NCI-H146 treated with DMSO at 0.1 percent for 48 hours (cell line): ENCODE results near the gene ZNF212.
"Not testable (repeated sequence)": the region's sequence is repeated elsewhere in the genome, so short reads cannot be mapped to it uniquely, and the experiment has no call there.

ENCODE experiments used
- DNase-seq: peaks from one replicate; lab custom pipeline; 2025; ENCODE audit not compliant: unreplicated experiment; lab: John Stamatoyannopoulos, UW

ZNF212 gene

DNA sequence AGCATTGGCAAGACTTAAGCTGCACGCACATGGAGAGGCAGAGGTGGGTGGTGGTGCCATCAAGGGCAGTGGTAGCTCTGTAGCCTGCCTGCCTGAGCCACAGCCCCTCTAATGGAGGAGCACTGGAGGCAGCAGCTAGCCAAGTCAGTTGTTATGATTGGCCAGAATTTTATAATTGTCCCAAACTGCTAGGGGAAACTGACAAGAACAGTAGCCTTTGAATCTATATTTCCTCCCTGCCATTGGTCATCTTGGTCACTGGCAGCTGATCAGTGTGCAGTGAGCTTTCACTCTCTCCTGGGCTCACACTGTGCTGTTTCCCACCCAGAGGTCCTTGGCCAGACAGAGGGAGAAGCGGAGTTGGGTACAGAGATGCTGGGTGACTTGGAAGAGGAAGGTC lies 12.9 kb downstream of the ZNF212 start:
- DNase-seq = no peak

DNA sequence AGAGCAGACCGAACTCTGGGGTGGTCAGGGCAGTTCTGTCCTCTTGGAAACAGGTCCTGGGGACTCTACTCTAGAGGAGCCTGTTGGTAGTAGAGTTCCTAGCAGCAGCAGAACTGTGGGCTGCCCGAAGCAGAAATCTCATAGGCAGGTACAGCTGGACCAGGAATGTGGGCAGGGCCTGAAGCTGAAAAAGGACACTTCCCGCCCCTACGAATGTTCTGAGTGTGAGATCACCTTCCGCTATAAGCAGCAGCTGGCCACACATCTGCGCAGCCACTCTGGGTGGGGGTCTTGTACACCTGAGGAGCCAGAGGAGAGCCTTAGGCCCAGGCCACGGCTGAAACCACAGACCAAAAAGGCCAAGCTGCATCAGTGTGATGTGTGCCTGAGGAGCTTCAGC lies 14.2 kb downstream of the ZNF212 start:
- no peak for DNase-seq

DNA sequence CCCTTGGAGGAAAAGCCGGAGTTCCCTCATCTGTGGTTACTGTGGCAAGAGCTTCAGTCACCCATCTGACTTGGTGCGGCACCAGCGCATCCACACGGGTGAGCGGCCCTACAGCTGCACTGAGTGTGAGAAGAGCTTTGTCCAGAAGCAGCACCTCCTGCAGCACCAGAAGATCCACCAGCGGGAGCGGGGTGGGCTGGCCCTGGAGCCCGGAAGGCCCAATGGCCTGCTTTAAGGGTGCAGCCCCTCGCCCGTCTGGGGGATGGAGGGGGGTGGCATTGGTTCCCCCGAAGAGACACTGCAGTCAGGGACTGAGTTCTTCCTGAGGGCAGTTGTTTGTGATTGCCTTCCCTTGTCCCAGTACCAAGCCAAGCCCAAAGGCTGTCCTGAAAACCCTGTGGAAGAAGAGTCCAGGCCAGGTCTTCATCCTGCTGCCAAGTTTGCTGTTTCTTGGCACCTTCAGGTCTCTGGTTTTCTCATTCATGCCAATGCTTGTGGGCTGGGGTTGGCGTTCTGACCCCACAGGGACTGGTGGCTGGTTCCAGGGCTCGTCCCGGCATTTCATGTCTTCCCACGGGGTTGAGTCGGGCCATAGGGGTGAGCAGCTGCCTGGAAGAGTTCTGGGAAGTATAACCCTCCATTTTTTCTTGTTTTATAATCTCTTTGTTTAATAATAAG lies 14.9 kb downstream of the ZNF212 start:
- DNase-seq = no peak

DNA sequence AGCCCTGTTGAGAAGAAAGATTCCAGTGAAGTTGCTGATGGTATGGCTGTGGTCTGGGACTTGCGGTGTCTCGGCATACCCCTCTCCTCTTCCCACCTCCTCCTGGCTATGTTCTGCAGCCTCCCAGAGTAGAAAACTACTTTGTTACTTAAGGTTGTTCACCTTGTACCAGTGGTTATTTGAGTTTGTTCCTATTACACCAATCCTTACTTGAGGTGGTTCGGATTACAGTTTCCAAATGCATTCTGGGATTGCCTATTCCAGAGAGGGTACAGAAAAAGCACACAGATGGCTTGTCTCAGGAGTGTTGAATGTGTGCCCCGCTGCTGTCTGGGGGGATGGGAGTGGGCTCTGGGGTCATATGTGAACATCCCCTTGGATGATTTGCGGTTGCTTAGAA lies 15.7 kb downstream of the ZNF212 start:
- no peak for DNase-seq

DNA sequence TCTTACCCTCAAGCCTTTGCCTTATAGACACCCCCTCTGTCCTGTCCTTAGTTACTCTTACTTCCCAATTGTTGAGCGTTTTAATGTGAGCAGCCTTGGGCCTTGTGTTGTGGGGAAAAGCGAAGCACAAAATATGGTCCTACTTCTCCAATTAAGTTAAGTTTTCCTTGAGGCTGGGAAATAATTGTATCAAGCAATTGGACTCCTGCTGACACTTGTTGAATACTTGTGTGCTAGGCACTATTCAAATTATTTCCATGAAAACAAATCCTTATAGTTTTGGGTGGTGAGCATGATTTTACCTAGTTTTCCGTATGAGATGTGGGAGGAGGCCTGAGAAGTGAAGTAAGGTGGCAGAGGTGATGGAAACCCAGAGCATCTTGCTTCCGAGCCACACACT lies 17.1 kb downstream of the ZNF212 start:
- DNase-seq = no peak

DNA sequence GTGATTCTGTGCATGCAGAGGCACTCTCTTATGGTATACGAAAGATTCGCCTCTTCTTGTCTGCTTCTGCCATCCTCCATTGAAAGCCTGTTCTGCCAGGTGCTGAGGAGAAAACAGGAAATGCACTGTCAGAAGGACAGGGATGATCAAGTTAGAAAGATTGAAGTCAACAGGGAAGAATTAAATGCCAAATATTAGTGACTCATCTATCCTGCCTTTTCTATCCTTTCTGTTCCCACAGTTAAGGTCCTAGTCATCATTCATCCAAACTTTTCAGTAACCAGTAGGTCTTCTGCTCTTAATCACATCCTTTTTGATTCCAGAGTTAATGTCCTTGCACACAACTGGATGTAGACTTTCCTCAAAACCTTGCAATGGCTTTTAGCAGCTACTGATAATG lies 17.7 kb downstream of the ZNF212 start:
- DNase-seq = no peak

DNA sequence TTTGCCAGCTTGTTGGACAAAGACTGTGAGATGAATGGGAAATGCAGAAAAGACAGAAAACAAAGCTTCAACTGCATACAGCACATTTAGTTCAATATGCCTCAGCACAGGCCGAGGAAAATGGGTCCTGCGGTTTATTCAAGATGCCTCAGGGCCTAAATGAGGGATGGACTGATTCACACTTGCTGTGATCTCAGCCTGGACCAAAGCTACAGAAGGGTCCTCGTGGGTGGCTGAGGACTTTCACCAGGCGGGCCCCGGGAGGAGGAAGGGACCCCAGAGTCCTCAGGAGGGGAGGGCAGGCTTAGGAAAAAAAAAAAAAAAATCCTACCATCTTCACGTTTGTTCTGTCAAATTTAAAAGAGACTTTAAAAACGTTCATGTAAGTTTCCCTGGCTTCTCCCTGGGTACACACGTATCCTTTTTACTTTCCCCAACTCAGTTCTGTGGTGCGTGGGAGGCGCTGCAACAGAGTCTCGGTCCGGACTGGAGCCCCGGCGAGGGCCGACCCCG lies 21.9 kb downstream of the ZNF212 start:
- DNase-seq = no peak

DNA sequence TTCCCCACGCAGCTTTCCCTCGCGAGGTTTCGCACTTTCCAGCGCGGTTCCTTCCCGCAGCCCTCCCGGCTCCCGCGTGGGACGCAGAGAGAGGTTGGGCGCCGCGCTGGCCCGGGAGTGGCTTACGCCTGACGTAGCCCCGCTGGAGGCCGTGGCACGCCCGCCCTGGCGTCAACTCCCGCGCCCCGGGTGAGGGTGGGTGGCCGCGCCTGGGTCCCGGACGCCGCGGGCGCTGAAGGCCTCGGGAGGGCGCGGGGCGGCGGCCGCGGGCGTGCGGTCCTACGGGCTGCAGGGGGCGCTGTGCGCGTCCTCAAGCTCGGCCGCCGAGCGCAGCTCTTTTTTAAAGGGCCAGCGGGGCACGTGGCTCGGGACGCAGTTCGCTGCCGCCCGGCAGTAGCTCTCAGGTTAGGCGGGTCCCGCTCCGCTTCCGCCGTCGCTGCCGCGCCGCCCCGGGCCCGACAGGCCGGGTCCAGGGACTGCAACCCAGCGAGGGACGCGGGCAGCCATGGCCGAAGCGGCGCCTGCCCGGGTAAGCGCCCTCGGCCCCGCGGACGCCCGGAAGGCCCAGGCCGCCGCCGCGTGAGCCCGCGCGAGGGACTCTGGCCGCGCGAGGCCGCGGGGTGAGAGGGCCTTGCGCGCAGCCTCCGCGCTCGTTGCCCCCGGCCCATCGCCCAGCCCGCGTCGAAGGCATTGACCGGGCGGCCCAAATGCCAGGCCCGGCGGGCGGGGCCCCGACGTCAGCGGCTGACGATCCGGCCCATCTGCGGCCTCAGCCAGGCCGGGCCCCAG lies 22.6 kb downstream of the ZNF212 start, which contains the start of gene ZNF783:
ZNF783 (plus strand) TSS at position 368 of the 789 bp plus-strand sequence; CDS start at position 506, 138 bp downstream.
- DNase-seq = peak; percentile 62

DNA sequence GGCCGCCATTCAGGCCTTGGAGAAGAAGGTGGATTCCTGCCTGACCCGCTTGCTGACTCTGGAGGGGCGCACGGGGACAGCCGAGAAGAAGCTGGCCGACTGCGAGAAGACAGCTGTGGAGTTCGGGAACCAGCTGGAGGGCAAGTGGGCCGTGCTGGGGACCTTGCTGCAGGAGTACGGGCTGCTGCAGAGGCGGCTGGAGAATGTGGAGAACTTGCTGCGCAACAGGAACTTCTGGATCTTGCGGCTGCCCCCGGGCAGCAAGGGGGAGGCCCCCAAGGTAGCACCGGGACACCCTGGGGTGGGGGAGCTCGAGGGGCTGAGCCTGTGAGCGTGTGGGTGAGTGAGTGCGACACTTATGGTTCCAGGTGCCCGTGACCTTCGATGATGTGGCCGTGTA lies 27.0 kb downstream of the ZNF212 start:
- no peak for DNase-seq

DNA sequence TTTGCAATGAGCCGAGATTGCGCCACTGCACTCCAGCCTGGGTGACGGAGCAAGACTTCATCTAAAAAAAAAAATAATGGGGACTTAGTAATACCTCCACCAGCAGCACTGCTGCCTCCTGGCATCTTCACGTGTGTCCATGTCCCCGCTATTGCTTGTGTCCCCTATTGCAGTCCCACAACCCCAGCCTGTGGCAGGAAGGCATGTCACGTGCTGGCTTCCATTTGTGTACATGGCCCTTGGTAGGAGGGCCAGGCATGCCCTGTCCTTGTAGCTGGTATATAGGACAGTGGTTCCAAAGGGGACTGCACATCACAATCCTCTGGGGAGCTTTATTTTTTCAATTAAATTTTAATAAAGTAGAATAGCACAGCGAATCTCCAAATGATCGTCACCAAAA lies 28.3 kb downstream of the ZNF212 start:
- DNase-seq = no peak

DNA sequence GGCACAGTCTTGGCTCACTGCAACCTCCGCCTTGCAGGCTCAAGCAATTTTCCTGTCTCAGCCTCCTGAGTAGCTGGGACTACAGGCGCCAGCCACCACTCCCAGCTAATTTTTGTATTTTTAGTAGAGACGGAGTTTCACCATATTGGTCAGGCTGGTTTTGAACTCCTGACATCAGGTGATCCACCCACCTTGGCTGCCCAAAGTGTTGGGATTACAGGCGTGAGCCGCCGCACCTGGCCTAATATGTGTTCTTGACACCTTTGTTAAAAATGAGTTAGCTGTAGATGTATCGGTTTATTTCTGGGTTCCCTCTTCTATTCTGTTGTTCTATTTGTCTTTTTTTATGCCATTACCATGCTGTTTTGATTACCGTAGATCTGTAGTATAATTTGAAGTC lies 35.0 kb downstream of the ZNF212 start:
- DNase-seq = not testable (repeated sequence)

DNA sequence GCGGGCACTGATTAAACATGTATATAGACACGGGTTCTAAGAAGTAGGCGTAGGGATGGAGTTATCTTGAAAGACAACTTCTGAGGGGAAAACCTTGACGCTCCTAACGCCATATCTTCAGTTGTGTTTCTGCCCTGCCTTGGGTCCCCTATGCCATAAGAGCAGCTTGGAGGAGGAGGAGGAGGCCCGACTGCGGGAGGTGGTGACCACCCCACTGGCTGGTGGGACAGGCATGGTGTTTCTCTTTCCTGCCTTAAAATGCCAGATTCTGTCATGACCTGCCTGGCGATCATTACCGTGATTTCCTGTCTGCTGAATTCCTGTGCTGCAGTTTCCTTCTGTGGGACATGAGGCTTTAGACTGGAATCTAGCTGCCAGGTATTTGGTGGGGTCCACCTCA lies 38.4 kb downstream of the ZNF212 start:
- DNase-seq = no peak

DNA sequence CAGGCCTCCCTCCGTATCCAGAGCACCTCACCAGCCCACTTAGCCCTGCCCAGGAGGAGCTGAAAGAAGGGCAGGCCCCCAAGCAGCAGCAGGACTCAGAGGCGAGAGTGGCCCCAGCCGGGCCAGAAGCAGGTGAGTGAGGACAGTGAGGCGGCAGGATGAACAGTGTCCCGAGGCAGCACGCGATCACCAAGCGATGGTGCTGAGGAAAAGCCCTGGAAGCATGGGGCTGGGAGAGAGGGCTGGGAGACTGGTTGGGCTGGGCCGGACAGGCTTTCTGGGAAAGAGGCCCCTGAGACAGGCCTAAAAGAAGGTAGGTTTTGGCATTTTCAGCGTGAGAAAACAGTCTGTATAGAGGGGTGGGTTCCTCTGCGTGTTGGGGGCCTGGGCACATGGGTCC lies 38.9 kb downstream of the ZNF212 start:
- DNase-seq = no peak

DNA sequence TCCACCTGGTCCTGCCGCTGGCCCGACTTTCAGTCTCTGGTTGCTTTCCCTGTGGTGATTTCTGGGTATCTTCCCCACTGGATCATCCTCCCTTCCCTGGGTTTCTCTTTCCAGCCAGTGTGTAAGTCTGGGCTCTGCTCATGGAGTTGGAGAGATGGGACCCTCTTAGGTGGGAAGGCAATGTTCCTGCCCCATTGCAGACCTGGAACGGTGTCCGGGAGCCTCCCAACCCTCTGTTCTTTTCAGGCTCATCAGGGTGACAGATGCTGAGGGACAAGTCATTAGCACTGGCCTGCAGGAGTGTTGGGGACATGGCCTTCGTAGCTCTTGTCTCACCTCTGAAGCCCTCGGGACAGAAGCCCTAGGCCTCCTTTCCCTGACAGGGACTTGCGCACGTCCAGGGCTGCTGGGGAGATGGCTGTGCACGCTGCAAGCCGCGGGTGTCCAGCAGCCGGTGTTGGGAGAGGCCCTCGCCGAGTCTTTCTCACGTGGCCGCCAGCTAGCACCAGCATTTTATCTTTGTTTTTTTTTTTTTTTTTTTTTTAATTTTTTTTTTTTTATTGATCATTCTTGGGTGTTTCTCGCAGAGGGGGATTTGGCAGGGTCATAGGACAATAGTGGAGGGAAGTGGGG lies 39.8 kb downstream of the ZNF212 start:
- DNase-seq = no peak

DNA sequence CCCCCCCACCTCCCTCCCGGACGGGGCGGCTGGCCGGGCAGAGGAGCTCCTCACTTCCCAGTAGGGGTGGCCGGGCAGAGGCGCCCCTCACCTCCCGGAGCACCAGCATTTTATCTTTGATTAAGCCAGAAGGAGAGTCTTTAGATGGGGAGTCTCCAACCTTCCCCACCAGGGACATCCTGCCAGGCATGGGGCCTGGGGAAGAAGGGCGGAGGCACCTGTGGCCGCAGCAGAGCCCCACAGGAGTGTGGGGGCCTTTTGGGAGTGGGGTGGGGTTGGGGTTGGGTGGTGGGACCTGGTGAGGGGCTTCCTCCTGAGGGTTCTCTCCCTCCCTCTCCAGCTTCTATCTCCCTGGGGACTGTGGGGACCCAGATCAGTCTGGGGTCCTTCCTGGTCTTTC lies 40.7 kb downstream of the ZNF212 start:
- no peak for DNase-seq

DNA sequence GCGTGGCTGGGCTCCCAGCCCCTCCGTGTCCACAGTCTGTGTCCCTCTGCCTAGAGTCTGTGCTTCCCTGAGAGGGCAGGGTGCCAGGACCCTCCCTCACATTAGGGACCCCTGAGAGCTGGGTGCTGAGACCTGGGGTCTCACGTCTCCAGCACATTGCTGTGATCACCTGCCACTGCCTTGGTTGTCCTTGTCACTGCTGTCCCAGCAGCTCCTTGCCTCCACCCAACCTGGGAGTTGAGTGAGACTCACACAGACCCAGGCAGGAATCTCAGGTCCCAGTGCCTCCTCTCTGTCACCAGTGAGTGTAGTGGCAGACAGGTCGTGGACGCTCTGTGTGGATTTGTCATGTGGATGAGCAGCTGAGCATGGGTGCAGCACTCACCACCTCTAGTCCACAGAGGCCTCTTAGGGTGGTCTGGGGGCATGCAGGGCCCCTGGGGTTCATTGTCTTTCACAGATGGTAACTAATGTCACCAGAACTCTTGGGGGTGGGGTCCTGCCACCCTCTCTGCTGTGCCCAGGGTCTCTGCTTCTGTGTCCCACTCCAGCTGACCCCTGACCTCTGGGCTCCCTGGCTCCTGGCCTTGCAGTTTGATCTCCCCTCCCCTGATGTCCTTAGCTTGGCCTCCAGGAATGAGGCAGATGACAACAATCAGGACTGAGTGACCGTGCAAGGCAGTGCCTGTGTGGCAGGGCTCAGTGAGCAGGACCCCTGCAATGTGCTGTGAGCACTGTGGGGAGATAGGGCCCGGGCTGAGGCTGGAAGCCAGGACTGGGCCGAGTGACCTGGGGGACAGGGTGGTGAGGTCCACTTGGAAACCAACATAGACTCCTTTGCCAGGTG lies 41.4 kb downstream of the ZNF212 start:
- DNase-seq = no peak

DNA sequence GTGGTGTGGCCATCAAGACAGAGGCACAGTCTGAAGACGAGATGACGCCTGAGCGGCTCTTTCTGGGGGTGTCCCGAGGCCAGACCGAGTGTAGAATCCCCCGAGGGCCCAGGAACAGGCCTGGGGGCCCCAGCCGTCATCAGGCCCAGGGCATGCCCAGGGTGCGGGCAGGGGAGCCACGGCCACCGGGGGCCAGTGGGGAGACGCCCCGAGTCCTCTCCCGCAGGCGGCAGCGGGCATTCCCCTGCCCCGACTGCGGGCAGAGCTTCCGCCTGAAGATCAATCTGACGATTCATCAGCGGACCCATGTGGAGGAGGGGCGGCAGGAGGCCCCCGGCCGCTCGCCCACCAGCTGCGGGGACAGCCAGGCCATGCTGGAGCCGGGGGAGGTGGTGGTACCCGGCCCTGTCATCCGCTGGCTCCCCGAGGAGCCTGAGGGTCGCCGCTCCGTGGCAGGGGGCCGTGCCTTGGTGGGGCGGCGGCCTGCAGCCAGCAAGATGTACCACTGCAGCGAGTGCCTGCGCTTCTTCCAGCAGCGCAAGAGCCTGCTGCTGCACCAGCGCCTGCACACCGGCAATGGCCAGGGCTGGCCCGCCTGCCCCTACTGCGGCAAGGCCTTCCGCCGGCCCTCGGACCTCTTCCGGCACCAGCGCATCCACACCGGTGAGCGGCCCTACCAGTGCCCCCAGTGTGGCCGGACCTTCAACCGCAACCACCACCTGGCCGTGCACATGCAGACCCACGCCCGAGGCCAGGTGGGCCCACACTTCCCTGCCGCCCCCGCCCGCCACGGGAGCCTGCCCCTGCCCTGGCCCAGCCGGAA lies 42.3 kb downstream of the ZNF212 start:
- DNase-seq = no peak

DNA sequence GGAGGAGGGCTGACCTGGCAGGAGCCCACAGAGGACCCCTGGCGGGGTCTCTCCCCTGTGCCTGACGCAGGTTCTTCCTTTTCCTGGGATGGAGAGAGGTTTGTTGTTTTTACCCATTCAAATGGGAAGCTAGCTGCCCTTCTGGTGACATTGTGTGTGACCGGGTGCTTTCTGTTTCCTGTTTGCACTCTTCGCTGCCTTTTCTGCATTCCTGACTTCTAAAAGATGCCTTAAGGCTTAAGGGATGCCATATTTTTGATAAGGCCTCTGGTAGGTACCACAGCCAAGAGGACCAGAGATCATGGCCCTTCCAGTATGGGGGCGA lies 42.8 kb downstream of the ZNF212 start:
- no peak for DNase-seq

DNA sequence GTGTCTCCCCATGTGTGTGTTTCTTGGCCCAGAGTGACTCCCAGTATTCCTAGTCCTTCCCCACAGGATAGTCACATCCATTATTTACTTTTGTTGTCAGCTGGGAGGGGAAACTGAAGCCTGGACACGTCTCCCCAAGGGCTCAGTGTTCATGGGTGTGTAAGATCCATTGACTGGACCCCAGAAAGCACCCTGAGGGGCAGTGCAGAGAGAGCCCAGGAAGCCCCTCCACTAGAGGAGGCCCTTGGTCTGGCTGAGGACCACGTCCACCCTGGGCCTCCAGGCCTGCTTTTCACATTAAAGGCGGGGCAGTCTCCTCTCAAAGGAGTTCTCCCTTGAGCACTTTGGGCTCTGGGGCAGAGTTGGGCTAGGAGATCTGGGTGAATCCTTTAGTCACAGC lies 43.9 kb downstream of the ZNF212 start:
- no peak for DNase-seq

DNA sequence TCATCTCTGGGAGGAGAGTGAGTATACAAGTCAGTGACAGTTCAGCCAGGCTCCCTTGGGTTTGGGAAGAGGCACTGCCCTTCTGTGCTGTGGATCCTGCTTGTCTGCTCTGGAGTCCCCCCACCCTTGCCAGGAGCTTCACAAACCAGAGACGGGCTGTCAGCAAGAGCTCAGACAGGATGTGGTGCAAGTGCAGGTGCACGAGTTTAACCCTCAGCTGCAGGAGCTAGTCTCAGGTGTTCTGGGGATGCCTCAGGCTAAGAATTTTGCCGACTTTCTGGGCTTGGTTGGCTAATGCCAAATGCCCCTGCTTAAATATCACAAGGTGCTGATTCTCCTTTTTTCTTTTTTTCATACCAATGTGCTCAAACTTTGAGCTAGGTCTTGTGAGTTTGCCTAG lies 44.9 kb downstream of the ZNF212 start:
- peak; percentile 36 for DNase-seq
